HG03342 (cell line): ENCODE measurements around the gene TES.
"Not testable (repeated sequence)": the region's sequence is repeated elsewhere in the genome, so short reads cannot be mapped to it uniquely, and the experiment has no call there.

ENCODE experiments used
- ATAC-seq: cut with Tn5 transposase; IDR thresholded peaks from one replicate; pipeline ENCODE4 v1.9.1; 2021; ENCODE audit warnings: mild to moderate bottlenecking, moderate library complexity; ENCODE audit not compliant: unreplicated experiment

The TES gene

GRCh38 chr7:116210345-116211005, at the start of gene TES:
TES (plus strand) TSS chr7:116210539; CDS start chr7:116210708, 169 bp downstream.
- peak; percentile 74 for ATAC-seq

- ATAC-seq = no peak
These were observed 48.6 kb upstream of the TES start for GRCh38 chr7:116161728-116162127.

- no peak for ATAC-seq
These were observed 48.1 kb upstream of the TES start for GRCh38 chr7:116162254-116162653.

- ATAC-seq = no peak
These were observed 47.3 kb upstream of the TES start for GRCh38 chr7:116162992-116163391.

- no peak for ATAC-seq
These were observed 45.6 kb upstream of the TES start for GRCh38 chr7:116164552-116165306.

- peak; percentile 74 for ATAC-seq
These were observed 44.6 kb upstream of the TES start for GRCh38 chr7:116165717-116166116.

GRCh38 chr7:116166156-116166555, 44.2 kb upstream of the TES start:
- ATAC-seq = no peak

- no peak for ATAC-seq
These were observed 43.2 kb upstream of the TES start for GRCh38 chr7:116167177-116167576.

GRCh38 chr7:116169060-116169459, 41.3 kb upstream of the TES start:
- ATAC-seq = no peak

GRCh38 chr7:116170180-116170579, 40.2 kb upstream of the TES start:
- ATAC-seq = no peak

- ATAC-seq = no peak
These were observed 39.2 kb upstream of the TES start for GRCh38 chr7:116171094-116171493.

GRCh38 chr7:116172353-116172752, 38.0 kb upstream of the TES start:
- ATAC-seq = no peak

- ATAC-seq = peak; percentile 57
These were observed 37.0 kb upstream of the TES start for GRCh38 chr7:116173051-116174028.

- not testable (repeated sequence) for ATAC-seq
These were observed 35.2 kb upstream of the TES start for GRCh38 chr7:116175095-116175494.

GRCh38 chr7:116176226-116176625, 34.1 kb upstream of the TES start:
- ATAC-seq = no peak

- no peak for ATAC-seq
These were observed 33.3 kb upstream of the TES start for GRCh38 chr7:116177009-116177408.

- peak; percentile 90 for ATAC-seq
These were observed 30.0 kb upstream of the TES start for GRCh38 chr7:116180302-116180701.

- no peak for ATAC-seq
These were observed 28.3 kb upstream of the TES start for GRCh38 chr7:116182023-116182422.

GRCh38 chr7:116185450-116185849, 24.9 kb upstream of the TES start:
- ATAC-seq = no peak

- no peak for ATAC-seq
These were observed 24.4 kb upstream of the TES start for GRCh38 chr7:116185956-116186355.

- no peak for ATAC-seq
These were observed 22.9 kb upstream of the TES start for GRCh38 chr7:116187400-116187799.
